Astrocyte (in vitro differentiated cells and primary cell): ENCODE data around the gene CCDC178. TPM values are rescaled to one million over a fixed set of nuclear protein-coding genes. Genes with fewer than 3 reads are reported as not detected.

Experiments used
- DNase-seq: peaks from one replicate; pipeline ENCODE4 v3.0.0-alpha.2; 2010; ENCODE audit warnings: low read depth
- FAIRE-seq: peaks from 2 replicates; lab custom pipeline; 2011; peaks lifted over from hg19 to GRCh38; lab: Jason Lieb, UNC
- H2AFZ ChIP-seq: 2 replicates; pipeline ENCODE4 v1.6.0; 2012; ENCODE audit warnings: low read depth, low read length, inconsistent platforms
- H3K27ac ChIP-seq: 2 replicates; pipeline ENCODE4 v1.5.1; 2011; ENCODE audit warnings: low read depth, low read length, inconsistent platforms
- H3K27me3 ChIP-seq: 2 replicates; pipeline ENCODE4 v1.6.0; 2011; ENCODE audit warnings: low read length, inconsistent platforms; ENCODE audit not compliant: insufficient read depth
- H3K36me3 ChIP-seq: 2 replicates; pipeline ENCODE4 v1.5.1; 2011; ENCODE audit warnings: low read length, inconsistent platforms; ENCODE audit not compliant: insufficient read depth
- H3K4me1 ChIP-seq: 2 replicates; pipeline ENCODE4 v1.5.1; 2011; ENCODE audit warnings: low read length, inconsistent platforms; ENCODE audit not compliant: insufficient read depth
- H3K4me2 ChIP-seq: 2 replicates; pipeline ENCODE4 v1.6.0; 2012; ENCODE audit warnings: low read length, inconsistent platforms
- H3K4me3 ChIP-seq: 2 replicates; pipeline ENCODE4 v1.5.1; 2011; ENCODE audit warnings: low read depth, mild to moderate bottlenecking, low read length, inconsistent platforms; ENCODE audit not compliant: insufficient read depth
- H3K79me2 ChIP-seq: 2 replicates; pipeline ENCODE4 v1.6.0; 2012; ENCODE audit warnings: mild to moderate bottlenecking, low read length, inconsistent platforms; ENCODE audit not compliant: insufficient read depth
- H3K9ac ChIP-seq: 2 replicates; pipeline ENCODE4 v1.6.0; 2012; ENCODE audit warnings: mild to moderate bottlenecking, low read length, inconsistent platforms
- H3K9me3 ChIP-seq: 2 replicates; pipeline ENCODE4 v1.5.1; 2012; ENCODE audit warnings: low read depth, mild to moderate bottlenecking, low read length, inconsistent platforms; ENCODE audit not compliant: insufficient read depth
- H4K20me1 ChIP-seq: 2 replicates; pipeline ENCODE4 v1.6.0; 2012; ENCODE audit warnings: low read length, inconsistent platforms; ENCODE audit not compliant: insufficient read depth
- H3K27ac Mint-ChIP-seq: one replicate; pipeline ENCODE4 v1.8.0; 2021; ENCODE audit warnings: mild to moderate bottlenecking, mixed read lengths; ENCODE audit not compliant: unreplicated experiment
- H3K27me3 Mint-ChIP-seq: one replicate; pipeline ENCODE4 v1.8.0; 2021; ENCODE audit warnings: low read depth, mixed read lengths; ENCODE audit not compliant: unreplicated experiment
- H3K36me3 Mint-ChIP-seq: one replicate; pipeline ENCODE4 v1.8.0; 2021; ENCODE audit warnings: low read depth, mixed read lengths; ENCODE audit not compliant: unreplicated experiment
- H3K4me1 Mint-ChIP-seq: one replicate; pipeline ENCODE4 v1.8.0; 2021; ENCODE audit warnings: low read depth, mixed read lengths; ENCODE audit not compliant: unreplicated experiment
- H3K4me3 Mint-ChIP-seq: one replicate; pipeline ENCODE4 v1.8.0; 2021; ENCODE audit warnings: mild to moderate bottlenecking, moderate library complexity, mixed read lengths; ENCODE audit not compliant: unreplicated experiment
- H3K9me3 Mint-ChIP-seq: one replicate; pipeline ENCODE4 v1.8.0; 2021; ENCODE audit warnings: mild to moderate bottlenecking, mixed read lengths; ENCODE audit not compliant: unreplicated experiment
- EZH2 ChIP-seq: IDR thresholded peaks from 2 replicates; pipeline ENCODE4 v1.6.1; 2012; ENCODE audit warnings: mild to moderate bottlenecking, low read length, inconsistent platforms; ENCODE audit not compliant: insufficient read depth
- total RNA-seq: library from RNA; stranded (reverse); gene quantifications from 2 replicates; pipeline ENCODE4 v1.2.1, GENCODE V29; 2021
- TF ChIP-seq, protein P1 (sequence below): IDR thresholded peaks from 2 replicates; pipeline ENCODE4 v1.5.1; 2011; ENCODE audit warnings: low read depth, mild to moderate bottlenecking, inconsistent platforms, low read length, moderate library complexity; ENCODE audit not compliant: insufficient read depth

CCDC178 gene
- total RNA-seq, 1 donor from 2014 or later, result 0.30 TPM

DNA sequence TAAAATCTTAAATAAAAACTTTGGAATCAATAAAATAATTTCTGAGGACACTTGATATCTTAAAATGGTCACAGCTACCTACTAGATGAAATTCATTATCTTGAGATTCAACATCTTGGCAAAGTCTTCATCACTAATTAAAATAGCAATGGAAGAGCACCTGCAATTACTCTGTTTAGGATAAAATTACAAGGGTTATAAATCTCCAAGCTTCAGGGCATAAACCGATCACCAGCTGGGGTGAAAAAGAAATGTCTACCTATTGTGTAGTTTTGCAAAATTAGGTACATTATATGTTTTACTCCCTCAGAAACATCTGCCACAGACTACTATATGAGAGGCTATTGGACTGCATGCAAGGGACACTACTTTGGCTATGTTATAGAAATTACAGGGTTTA lies 327.1 kb downstream of the CCDC178 start:
- no peak overlapping the region for H3K4me2 ChIP-seq
- H3K36me3 ChIP-seq, result no peaks in the 10 kb centered on the region
- Mint-ChIP-seq H3K27me3 (no peaks in the 10 kb centered on the region), H3K4me1 (no peaks in the 10 kb centered on the region), H3K4me3 (no peak overlapping the region), H3K27ac (no peak overlapping the region), H3K36me3 (peaks cover 2% of the 10 kb centered on the region), H3K9me3 (peaks cover 6% of the 10 kb centered on the region)
- DNase-seq (no peak), FAIRE-seq (no peak)
- TF ChIP-seq, protein P1, sequence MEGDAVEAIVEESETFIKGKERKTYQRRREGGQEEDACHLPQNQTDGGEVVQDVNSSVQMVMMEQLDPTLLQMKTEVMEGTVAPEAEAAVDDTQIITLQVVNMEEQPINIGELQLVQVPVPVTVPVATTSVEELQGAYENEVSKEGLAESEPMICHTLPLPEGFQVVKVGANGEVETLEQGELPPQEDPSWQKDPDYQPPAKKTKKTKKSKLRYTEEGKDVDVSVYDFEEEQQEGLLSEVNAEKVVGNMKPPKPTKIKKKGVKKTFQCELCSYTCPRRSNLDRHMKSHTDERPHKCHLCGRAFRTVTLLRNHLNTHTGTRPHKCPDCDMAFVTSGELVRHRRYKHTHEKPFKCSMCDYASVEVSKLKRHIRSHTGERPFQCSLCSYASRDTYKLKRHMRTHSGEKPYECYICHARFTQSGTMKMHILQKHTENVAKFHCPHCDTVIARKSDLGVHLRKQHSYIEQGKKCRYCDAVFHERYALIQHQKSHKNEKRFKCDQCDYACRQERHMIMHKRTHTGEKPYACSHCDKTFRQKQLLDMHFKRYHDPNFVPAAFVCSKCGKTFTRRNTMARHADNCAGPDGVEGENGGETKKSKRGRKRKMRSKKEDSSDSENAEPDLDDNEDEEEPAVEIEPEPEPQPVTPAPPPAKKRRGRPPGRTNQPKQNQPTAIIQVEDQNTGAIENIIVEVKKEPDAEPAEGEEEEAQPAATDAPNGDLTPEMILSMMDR, result no peak
- TF ChIP-seq EZH2, result no peak
- H3K9ac ChIP-seq, result no peak overlapping the region
- no peak overlapping the region for H3K27ac ChIP-seq
- H3K4me1 ChIP-seq, result no peaks in the 10 kb centered on the region
- H3K27me3 ChIP-seq, result no peaks in the 10 kb centered on the region
- no peaks in the 10 kb centered on the region for H3K9me3 ChIP-seq
- H2AFZ ChIP-seq, result no peak overlapping the region
- H3K79me2 ChIP-seq, result no peaks in the 10 kb centered on the region
- H3K4me3 ChIP-seq, result no peak overlapping the region
- H4K20me1 ChIP-seq, result no peaks in the 10 kb centered on the region

DNA sequence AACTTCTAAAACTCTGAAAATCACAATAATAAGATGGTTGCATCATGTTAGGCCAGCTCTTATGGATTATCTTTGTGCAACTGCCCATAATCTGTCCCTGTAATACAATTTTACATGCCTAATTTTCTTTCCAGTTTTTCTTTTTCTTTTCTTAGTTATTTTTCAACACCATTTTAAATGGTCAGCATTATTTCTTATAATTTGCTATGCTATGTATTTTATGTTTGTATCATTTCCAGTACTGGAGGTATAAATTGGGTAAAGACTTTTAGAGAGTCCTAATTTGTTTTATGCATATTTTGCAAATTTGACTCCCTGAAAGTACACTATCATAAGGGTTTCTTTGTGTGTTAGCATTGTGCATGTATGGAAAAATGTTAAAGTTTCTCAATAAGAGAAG lies 333.0 kb downstream of the CCDC178 start:
- Mint-ChIP-seq H3K36me3 (no peaks in the 10 kb centered on the region), H3K9me3 (peaks cover 1% of the 10 kb centered on the region), H3K27ac (no peak overlapping the region), H3K4me1 (no peaks in the 10 kb centered on the region), H3K4me3 (no peak overlapping the region), H3K27me3 (no peaks in the 10 kb centered on the region)
- Histone ChIP-seq H3K4me1 (no peaks in the 10 kb centered on the region), H3K4me3 (no peak overlapping the region), H3K4me2 (no peak overlapping the region), H3K27me3 (no peaks in the 10 kb centered on the region), H2AFZ (no peak overlapping the region), H3K9me3 (no peaks in the 10 kb centered on the region), H4K20me1 (no peaks in the 10 kb centered on the region), H3K79me2 (no peaks in the 10 kb centered on the region), H3K27ac (no peak overlapping the region), H3K36me3 (no peaks in the 10 kb centered on the region), H3K9ac (no peak overlapping the region)
- DNase-seq (no peak), FAIRE-seq (no peak)
- TF ChIP-seq, protein P1, result no peak
- no peak for TF ChIP-seq EZH2

DNA sequence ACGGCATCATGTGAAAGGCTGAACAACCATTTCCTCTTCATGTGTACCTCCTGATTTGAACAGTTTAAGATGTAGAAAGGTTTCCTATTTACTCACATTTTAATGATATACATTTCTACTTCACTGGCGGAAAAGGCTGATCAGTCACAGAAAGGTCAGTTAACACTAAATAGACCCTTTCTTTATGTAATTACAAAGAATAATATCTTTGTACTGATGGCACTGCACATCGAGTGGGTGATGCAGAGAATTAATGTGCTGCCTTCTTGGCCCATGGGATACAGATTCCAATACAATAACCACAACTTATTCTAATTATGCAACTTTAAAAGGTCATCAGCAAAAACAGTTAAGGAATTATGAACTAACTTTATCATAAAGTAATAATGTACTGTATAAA lies 339.2 kb downstream of the CCDC178 start:
- TF ChIP-seq EZH2, result no peak
- TF ChIP-seq, protein P1, result no peak
- Histone ChIP-seq H3K27me3 (no peaks in the 10 kb centered on the region), H3K9me3 (no peaks in the 10 kb centered on the region), H3K36me3 (no peaks in the 10 kb centered on the region), H3K9ac (no peak overlapping the region), H3K79me2 (no peaks in the 10 kb centered on the region), H3K4me2 (no peak overlapping the region), H3K4me3 (no peak overlapping the region), H3K4me1 (no peaks in the 10 kb centered on the region), H3K27ac (no peak overlapping the region), H4K20me1 (no peaks in the 10 kb centered on the region), H2AFZ (no peak overlapping the region)
- no peak overlapping the region for H3K27ac Mint-ChIP-seq
- no peaks in the 10 kb centered on the region for H3K36me3 Mint-ChIP-seq
- no peak overlapping the region for H3K4me3 Mint-ChIP-seq
- DNase-seq, result no peak
- H3K27me3 Mint-ChIP-seq, result no peaks in the 10 kb centered on the region
- peaks cover 14% of the 10 kb centered on the region for H3K4me1 Mint-ChIP-seq
- H3K9me3 Mint-ChIP-seq, result no peaks in the 10 kb centered on the region
- no peak for FAIRE-seq
